Ureter (tissue), 1 donor: ENCODE measurements around the gene APCDD1L. TPM values are rescaled to one million over a fixed set of nuclear protein-coding genes. Genes with fewer than 3 reads are reported as not detected.

ENCODE experiments used
- DNase-seq: peaks from one replicate; pipeline ENCODE4 v3.0.0-alpha.2; 2020; ENCODE audit warnings: low spot score
- total RNA-seq: library from RNA; stranded (reverse); gene quantifications from one replicate; pipeline ENCODE4 v1.2.4, GENCODE V29; 2023
- donor health status: DM: yes; HTN: yes; CAD: no.

APCDD1L gene
- total RNA-seq, 1 donor from 2014 or later: 2.3 TPM

GRCh38 chr20:58492074-58492718, 23.0 kb downstream of the APCDD1L start:
- DNase-seq: no peak

- no peak for DNase-seq
Observed at GRCh38 chr20:58486207-58486606, 29.0 kb downstream of the APCDD1L start.

GRCh38 chr20:58485393-58485792, 29.8 kb downstream of the APCDD1L start:
- DNase-seq: no peak

GRCh38 chr20:58483470-58483869, 31.7 kb downstream of the APCDD1L start:
- DNase-seq: no peak

GRCh38 chr20:58483051-58483450, 32.1 kb downstream of the APCDD1L start:
- no peak for DNase-seq

GRCh38 chr20:58482416-58482815, 32.8 kb downstream of the APCDD1L start:
- no peak for DNase-seq

- DNase-seq: peak; percentile 61
Observed at GRCh38 chr20:58481481-58482021, 33.6 kb downstream of the APCDD1L start.

GRCh38 chr20:58480551-58481336, 34.5 kb downstream of the APCDD1L start:
- peak; percentile 28 for DNase-seq

GRCh38 chr20:58479726-58480440, 35.3 kb downstream of the APCDD1L start:
- DNase-seq: peak; percentile 24

GRCh38 chr20:58478141-58478805, 36.9 kb downstream of the APCDD1L start:
- no peak for DNase-seq

- no peak for DNase-seq
Observed at GRCh38 chr20:58475466-58475865, 39.7 kb downstream of the APCDD1L start.

GRCh38 chr20:58473453-58474425, 41.5 kb downstream of the APCDD1L start:
- no peak for DNase-seq

GRCh38 chr20:58472273-58473018, 42.8 kb downstream of the APCDD1L start:
- no peak for DNase-seq

GRCh38 chr20:58471193-58472164, 43.7 kb downstream of the APCDD1L start:
- no peak for DNase-seq

- DNase-seq: no peak
Observed at GRCh38 chr20:58470336-58471192, 44.6 kb downstream of the APCDD1L start.

GRCh38 chr20:58469616-58470015, 45.6 kb downstream of the APCDD1L start:
- DNase-seq: no peak
